ENCODE measurements around the gene PRR14.

DNA sequence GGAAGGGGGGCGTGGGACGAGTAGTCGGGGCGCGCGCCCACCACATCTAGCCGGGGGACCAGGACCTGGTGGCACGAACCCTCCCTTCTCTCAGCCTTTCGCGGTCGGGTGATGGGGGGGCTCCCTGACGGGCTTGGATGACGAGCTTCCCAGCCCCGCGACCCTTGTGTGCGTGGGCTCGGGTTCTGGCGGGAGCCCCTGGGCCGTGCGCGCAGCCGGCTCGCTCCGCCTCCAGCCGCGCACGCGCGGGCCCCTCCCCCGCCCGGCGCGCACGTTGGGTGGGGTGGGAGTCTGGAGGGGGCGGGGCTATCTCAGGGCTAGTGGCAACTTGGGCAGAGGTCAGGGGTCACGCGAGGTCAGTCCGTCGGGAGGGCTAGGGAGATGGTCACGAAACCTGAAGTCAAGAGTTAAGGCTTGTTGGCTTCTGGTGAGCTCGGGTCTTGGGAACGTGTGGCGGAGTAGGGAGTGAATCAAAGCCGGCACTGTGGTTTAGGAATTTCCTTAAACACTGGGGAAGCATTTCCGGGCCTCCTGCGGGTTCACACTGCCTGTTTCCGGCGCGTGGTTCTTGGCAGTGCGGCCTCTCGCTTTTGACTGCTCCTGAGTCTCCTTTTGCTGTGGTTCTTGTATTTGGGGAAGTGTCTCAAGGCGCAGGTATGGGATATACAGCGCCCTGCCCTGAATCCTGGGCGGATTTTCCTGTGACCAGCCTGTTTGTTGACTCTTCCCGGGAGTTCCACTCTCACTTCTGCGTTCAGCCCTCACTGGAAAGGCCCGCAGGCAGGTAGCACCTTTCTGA, 48.3 kb downstream of the PRR14 start, which contains the start of gene SRCAP:
- TF ChIP-seq POLR2A (IDR thresholded peaks at IDR 0.05; ENCODE audit: low read length) (peak; percentile 39), GATA1 (IDR thresholded peaks at IDR 0.05; ENCODE audit: low read depth, low read length) (no peak)
